ENCODE results near the gene SHISA5.
A peak's percentile ranks its signal among the peaks of the same experiment; 100 is the strongest.

The SHISA5 gene

GRCh38 chr3:48459773-48460516 lies 44.0 kb downstream of the SHISA5 start:
- DNase-seq (ENCODE audit: low read depth in 3 of 3) = no peak

- DNase-seq (ENCODE audit: low read depth in 3 of 3) = no peak
Measured at GRCh38 chr3:48459331-48459730, 44.6 kb downstream of the SHISA5 start.

DNA sequence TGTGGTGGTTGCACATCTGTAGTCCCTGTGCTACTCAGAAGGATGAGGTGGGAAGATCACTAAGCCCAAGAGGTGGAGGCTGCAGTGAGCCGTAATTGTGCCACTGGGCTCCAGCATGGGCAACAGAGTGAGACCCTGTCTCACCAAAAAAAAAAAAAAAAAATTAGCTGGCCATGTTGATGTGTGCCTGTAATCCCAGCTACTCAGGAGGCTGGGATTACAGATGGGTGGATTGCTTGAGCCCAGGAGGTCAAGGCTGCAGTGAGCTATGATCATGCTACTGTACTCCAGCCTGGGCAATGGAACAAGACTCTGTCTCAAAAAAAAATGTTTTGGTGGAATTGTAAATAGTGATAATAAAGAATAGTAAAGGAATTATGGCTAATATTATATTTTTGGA lies 47.5 kb downstream of the SHISA5 start:
- DNase-seq (ENCODE audit: low read depth in 3 of 3) = no peak

DNA sequence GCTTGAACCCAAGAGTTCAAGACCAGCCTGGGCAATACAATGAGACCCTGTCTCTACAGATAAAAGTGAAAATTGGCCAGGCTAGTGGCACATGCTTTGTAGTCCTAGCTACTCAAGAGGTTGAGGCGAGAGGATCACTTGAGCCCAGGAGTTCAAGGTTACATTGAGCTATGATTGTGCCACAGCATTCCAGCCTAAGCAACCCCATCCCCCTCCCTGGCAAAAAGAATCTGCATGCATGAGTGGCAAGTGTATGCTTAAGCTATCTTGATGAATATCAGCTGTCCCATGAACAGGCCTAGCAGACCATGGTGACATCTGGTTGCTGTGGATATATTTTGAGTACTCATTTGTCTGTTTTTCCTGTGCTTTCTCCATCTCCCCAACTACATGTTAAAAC lies 52.7 kb downstream of the SHISA5 start:
- DNase-seq (ENCODE audit: low read depth in 3 of 3) = no peak

DNA sequence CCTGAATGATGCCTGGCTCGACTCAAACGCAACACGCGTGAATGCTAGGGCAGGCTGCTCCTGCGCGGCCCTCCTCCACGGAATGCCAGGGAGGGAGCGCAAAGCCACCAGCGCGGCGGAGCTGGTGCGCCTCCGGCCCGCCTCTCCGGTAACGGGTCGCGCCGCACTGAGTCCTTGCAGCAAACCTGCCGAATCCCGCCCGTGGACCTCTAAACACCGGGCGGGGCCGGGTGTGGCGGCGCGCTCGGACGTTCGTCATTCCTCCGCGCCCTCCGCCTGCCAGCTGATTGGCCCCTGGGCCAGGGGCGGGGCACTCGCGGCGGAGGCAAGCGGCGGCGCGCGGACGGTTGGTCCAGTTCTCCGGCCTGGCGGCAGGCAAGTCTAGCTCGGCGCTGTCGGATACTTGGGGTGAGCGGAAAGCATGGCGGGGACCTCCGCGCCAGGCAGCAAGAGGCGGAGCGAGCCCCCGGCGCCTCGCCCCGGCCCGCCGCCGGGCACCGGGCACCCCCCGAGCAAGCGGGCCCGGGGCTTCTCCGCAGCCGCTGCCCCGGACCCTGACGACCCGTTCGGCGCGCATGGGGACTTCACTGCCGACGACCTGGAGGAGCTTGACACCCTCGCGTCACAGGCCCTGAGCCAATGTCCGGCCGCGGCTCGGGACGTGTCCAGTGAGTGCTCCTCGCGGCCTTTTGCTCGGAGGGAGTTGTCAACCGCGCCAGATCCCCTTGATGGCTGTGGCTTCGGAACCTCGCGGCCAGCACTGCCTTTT lies 57.4 kb downstream of the SHISA5 start, which contains the start of gene ATRIP:
Gene ATRIP (plus strand): TSS at position 313 of the 769 bp plus-strand sequence. CDS start 109 bp downstream, at position 422.
- peak; percentile 58 to 74 (median 72) for DNase-seq (ENCODE audit: low read depth in 3 of 3)

GRCh38 chr3:48446043-48446424 lies 57.9 kb downstream of the SHISA5 start:
- DNase-seq (ENCODE audit: low read depth in 3 of 3) = no peak

DNA sequence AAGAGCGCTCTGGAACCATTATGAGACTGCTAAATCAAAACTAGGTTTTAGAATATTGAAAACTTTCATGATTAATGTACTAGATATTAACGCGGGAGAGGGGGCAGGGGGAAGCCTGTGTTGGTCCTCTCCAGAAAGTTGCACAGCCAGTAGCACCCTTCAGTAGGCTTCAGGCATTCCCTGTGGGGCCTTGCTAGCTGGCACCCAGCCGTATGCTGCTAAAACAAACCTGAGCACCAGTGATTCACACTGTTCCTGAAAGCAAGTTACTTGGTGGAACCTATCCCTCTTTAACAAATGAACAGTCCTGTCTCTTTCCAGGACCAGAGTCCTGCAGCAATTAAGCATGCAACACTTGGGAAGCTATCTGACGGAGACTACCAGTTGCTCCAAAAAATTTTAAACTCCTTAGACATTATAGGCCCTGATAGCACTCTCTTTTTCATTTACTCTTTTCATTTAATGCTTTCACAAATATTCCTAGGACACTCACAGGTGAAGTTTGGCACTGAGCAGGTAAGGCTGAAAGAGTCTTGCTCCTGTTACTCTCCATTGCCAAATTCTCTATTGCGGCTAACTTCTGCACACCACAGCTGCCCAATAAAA lies 58.6 kb downstream of the SHISA5 start:
- no peak for DNase-seq (ENCODE audit: low read depth in 3 of 3)

DNA sequence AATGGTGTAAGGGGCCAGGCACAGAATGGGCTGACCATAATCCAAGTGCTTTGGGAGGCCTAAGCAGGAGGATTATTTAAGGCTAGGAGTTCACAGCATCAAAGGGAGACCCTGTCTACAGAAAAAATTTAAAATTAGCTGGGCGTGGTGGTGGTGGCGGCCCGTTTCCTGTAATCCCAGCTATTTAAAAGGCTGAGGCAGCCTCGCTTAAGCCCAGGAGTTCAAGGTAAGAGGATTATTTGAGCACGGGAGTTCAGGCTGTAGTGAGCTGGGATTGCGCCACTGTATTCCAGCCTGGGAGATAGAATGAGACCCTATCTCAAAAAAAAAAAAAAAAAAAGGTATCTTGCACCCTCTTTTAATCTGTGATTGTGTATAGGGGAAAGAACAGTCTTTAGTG lies 62.0 kb downstream of the SHISA5 start:
- DNase-seq (ENCODE audit: low read depth in 3 of 3) = no peak

GRCh38 chr3:48440590-48440958 lies 63.4 kb downstream of the SHISA5 start:
- DNase-seq (ENCODE audit: low read depth in 3 of 3) = no peak

DNA sequence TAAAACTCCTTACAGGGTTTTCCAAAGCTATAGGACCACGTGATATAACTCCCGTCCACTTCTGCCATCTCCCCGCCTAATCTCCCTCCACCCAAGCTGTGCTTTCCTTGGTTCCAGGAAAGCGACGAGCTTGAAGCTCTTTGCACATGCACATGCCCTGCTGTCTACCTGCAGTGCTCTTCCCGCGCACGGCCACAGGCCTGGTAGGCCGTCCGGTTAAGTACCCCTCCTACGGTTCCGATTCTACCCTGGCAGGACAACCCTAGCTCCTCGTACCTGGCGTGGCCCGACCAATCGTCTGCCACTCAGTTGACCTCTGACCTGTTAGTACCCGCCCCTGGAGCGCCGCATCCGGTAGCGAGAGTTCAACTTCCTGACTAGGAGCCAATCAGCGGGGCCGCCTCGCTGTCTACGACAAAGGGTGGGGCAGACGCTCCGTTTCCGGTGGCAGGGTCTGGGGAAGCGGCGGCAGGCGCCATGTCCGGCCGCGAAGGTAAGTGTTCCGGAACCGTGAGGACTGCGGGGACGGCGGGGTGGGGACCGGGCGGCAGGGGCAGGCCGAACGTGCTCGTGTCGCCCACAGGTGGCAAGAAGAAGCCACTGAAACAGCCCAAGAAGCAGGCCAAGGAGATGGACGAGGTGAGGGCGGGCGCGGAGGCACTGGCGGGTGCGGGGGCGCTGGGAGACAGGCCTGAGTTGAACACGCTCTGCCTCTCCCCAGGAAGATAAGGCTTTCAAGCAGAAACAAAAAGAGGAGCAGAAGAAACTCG lies 64.0 kb downstream of the SHISA5 start, which contains the start of the genes CCDC51 and TMA7:
Gene CCDC51 (minus strand): TSS at position 300 of the 770 bp plus-strand sequence. CDS start 4,991 bp downstream, outside the sequence.
Gene TMA7 (plus strand): TSS at position 438 of the 770 bp plus-strand sequence. CDS start 40 bp downstream, at position 478.
- peak; percentile 93 to 97 (median 96) for DNase-seq (ENCODE audit: low read depth in 3 of 3)

- DNase-seq (ENCODE audit: low read depth in 3 of 3) = no peak
Measured at GRCh38 chr3:48437812-48438211, 66.2 kb downstream of the SHISA5 start.

GRCh38 chr3:48436855-48437254 lies 67.1 kb downstream of the SHISA5 start:
- DNase-seq (ENCODE audit: low read depth in 3 of 3) = no peak

GRCh38 chr3:48436477-48436787 lies 67.5 kb downstream of the SHISA5 start:
- no peak for DNase-seq (ENCODE audit: low read depth in 3 of 3)

DNA sequence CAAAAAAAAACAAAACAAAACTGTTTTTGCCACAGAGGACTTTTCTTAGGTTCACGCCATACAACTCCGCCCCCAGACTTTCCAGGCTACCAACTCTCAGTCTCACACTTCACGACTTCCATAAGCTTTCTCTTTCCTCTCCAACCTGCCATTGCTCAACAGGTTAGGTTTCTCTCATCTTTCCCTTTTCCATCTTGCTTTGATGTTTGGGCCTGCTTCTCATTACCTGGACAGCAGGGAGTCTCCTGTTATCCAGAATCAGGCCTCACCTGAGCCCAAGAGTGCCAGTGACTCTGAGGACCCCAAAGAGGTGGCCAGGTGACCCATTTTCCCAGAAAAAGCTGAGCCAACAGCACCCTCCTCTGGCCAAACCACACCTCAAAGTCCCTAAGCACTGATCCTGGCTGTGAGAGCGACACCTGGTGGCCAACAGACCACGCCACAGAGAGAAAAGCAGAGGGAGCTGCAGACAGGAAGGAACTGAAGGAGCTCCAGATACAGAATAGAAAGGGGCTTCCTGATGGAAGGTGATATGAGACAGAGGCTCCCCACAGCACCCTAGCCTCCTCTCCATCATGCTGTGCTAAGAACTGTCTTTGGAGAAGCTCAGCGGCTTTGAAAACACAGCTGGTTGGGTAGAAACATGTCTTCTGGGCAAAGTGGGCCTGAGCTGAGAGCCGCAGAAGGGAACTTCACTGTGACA lies 68.0 kb downstream of the SHISA5 start:
- peak; percentile 64 to 75 (median 73) for DNase-seq (ENCODE audit: low read depth in 3 of 3)

GRCh38 chr3:48435223-48435595 lies 68.8 kb downstream of the SHISA5 start:
- DNase-seq (ENCODE audit: low read depth in 3 of 3) = no peak

DNA sequence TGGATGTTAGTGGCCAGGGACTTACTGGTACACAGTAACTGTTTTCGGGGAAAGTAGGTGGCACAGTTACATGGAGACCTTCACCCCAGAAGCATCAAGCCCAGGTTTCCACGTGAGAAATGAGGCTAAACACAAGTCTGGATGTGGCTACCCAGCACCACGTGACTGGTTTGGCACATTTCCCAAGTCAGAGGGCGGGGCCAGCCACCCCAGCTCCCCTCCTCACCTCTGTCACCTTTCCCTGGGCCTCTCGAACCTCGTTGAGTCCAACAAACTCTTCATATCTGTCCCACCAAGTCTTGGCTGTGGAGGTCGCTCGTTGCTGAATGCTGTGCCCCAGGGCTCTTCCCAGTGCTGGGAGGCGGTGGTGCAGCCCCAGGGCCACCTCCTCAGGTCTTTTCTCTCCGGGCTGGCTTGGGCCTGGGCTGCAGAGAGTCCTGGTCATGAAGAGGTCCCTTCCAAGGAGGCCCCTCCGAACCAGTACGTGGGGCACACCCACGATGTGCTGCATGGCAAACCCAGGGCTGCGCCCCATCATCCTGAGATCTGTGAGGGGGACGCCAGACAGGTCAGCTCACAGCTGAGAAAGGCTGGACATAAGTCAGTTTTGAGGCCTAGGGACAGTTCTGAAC lies 69.3 kb downstream of the SHISA5 start:
- no peak for DNase-seq (ENCODE audit: low read depth in 3 of 3)

DNA sequence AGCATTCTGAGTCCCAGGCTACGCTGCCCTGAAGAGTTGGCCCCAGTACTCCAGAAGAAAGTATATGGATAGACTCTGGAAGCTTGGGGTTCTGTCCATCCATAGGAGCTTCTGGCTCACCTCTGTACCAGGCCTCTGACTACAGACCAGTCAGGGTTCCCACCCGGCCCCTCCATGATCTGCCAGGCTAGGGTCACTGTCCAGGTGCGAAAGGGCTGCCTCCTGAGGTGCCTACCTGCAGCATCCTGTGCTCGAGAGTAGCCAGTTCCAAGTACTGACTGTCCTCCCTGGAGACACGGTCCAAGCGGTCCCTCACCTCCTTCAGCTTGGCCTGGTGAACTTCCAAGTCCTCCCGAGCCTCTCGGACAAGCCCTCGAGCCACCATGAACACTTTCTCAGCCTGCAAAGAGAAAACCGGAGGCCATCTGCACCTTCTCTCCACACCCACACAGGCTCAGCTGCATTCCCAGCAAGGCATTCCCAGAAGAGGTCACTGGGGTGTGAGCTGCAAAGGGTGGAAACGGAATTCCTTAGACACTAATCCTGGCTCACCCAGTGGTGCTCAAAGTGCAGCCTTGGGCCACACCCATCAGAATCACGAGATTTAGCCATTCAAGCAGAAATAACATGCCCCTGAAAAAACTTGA lies 70.4 kb downstream of the SHISA5 start:
- DNase-seq (ENCODE audit: low read depth in 3 of 3) = no peak

GRCh38 chr3:48432411-48433371 lies 71.3 kb downstream of the SHISA5 start:
- DNase-seq (ENCODE audit: low read depth in 3 of 3) = no peak

All from stimulated activated CD4-positive, alpha-beta T cell treated with anti-CD3 and anti-CD28 coated beads, TNF-alpha, amount 100 ng/mL, for 4 hours (primary cell).